ENCODE measurements around the gene RTL10. TPM values are rescaled to one million over a fixed set of nuclear protein-coding genes. Genes with fewer than 3 reads are reported as not detected.
A peak's percentile ranks its signal among the peaks of the same experiment; 100 is the strongest.

The RTL10 gene
- polyA plus RNA-seq, 2 donors = 8.1 to 13.8 TPM

- peak overlapping the region in 1 of 2 donors; percentile 13 for H3K27ac ChIP-seq (ENCODE audit: low read depth in 2 of 2, low read length in 1 of 2)
- WGBS, 2 donors = 70 to 71% methylated on average over 20 of the region's 20 CpGs
- peaks cover 0 to 13% of the 10 kb centered on the region in 2 donors for H3K36me3 ChIP-seq (ENCODE audit: control insufficient read depth in 2 of 2, insufficient read depth in 2 of 2, low read length in 1 of 2)
- H3K4me3 ChIP-seq (ENCODE audit: low read depth in 1 of 2, low read length in 2 of 2) = no peak overlapping the region
- no peaks in the 10 kb centered on the region for H3K9me3 ChIP-seq (ENCODE audit: control insufficient read depth in 2 of 2, insufficient read depth in 1 of 2, low read depth in 1 of 2, low read length in 1 of 2)
- no peaks in the 10 kb centered on the region for H3K27me3 ChIP-seq (ENCODE audit: control insufficient read depth in 1 of 2, insufficient read depth in 2 of 2, low read length in 2 of 2)
- H3K4me1 ChIP-seq (ENCODE audit: control insufficient read depth in 2 of 2, insufficient read depth in 2 of 2, low read length in 1 of 2) = peaks cover 8 to 27% of the 10 kb centered on the region in 2 donors
Measured at GRCh38 chr22:19890502-19891316, 36.0 kb upstream of the RTL10 start.

GRCh38 chr22:19889951-19890350 lies 35.3 kb upstream of the RTL10 start:
- no peak overlapping the region for H3K4me3 ChIP-seq (ENCODE audit: low read depth in 1 of 2, low read length in 2 of 2)
- H3K9me3 ChIP-seq (ENCODE audit: control insufficient read depth in 2 of 2, insufficient read depth in 1 of 2, low read depth in 1 of 2, low read length in 1 of 2) = no peaks in the 10 kb centered on the region
- H3K27ac ChIP-seq (ENCODE audit: low read depth in 2 of 2, low read length in 1 of 2) = no peak overlapping the region
- WGBS, 2 donors = 82 to 90% methylated on average over 9 of the region's 9 CpGs
- H3K27me3 ChIP-seq (ENCODE audit: control insufficient read depth in 1 of 2, insufficient read depth in 2 of 2, low read length in 2 of 2) = no peaks in the 10 kb centered on the region
- peaks cover 0 to 9% of the 10 kb centered on the region in 2 donors for H3K36me3 ChIP-seq (ENCODE audit: control insufficient read depth in 2 of 2, insufficient read depth in 2 of 2, low read length in 1 of 2)
- peaks cover 8 to 27% of the 10 kb centered on the region in 2 donors for H3K4me1 ChIP-seq (ENCODE audit: control insufficient read depth in 2 of 2, insufficient read depth in 2 of 2, low read length in 1 of 2)

GRCh38 chr22:19888131-19888746 lies 33.6 kb upstream of the RTL10 start:
- Histone ChIP-seq H3K27ac (ENCODE audit: low read depth in 2 of 2, low read length in 1 of 2) (no peak overlapping the region), H3K9me3 (ENCODE audit: control insufficient read depth in 2 of 2, insufficient read depth in 1 of 2, low read depth in 1 of 2, low read length in 1 of 2) (no peaks in the 10 kb centered on the region), H3K27me3 (ENCODE audit: control insufficient read depth in 1 of 2, insufficient read depth in 2 of 2, low read length in 2 of 2) (no peaks in the 10 kb centered on the region), H3K36me3 (ENCODE audit: control insufficient read depth in 2 of 2, insufficient read depth in 2 of 2, low read length in 1 of 2) (peaks cover 0 to 3% of the 10 kb centered on the region in 2 donors), H3K4me3 (ENCODE audit: low read depth in 1 of 2, low read length in 2 of 2) (no peak overlapping the region), H3K4me1 (ENCODE audit: control insufficient read depth in 2 of 2, insufficient read depth in 2 of 2, low read length in 1 of 2) (peaks cover 8 to 27% of the 10 kb centered on the region in 2 donors)
- WGBS, 2 donors = 58 to 67% methylated on average over 17 of the region's 17 CpGs

GRCh38 chr22:19887256-19887985 lies 32.7 kb upstream of the RTL10 start:
- Histone ChIP-seq H3K36me3 (ENCODE audit: control insufficient read depth in 2 of 2, insufficient read depth in 2 of 2, low read length in 1 of 2) (peaks cover 0 to 2% of the 10 kb centered on the region in 2 donors), H3K9me3 (ENCODE audit: control insufficient read depth in 2 of 2, insufficient read depth in 1 of 2, low read depth in 1 of 2, low read length in 1 of 2) (no peaks in the 10 kb centered on the region), H3K27ac (ENCODE audit: low read depth in 2 of 2, low read length in 1 of 2) (peak overlapping the region in 1 of 2 donors; percentile 4)

GRCh38 chr22:19886605-19887255 lies 32.1 kb upstream of the RTL10 start:
- Histone ChIP-seq H3K27ac (ENCODE audit: low read depth in 2 of 2, low read length in 1 of 2) (no peak overlapping the region), H3K9me3 (ENCODE audit: control insufficient read depth in 2 of 2, insufficient read depth in 1 of 2, low read depth in 1 of 2, low read length in 1 of 2) (no peaks in the 10 kb centered on the region), H3K27me3 (ENCODE audit: control insufficient read depth in 1 of 2, insufficient read depth in 2 of 2, low read length in 2 of 2) (no peaks in the 10 kb centered on the region), H3K4me3 (ENCODE audit: low read depth in 1 of 2, low read length in 2 of 2) (no peak overlapping the region), H3K4me1 (ENCODE audit: control insufficient read depth in 2 of 2, insufficient read depth in 2 of 2, low read length in 1 of 2) (peaks cover under 1 to 22% of the 10 kb centered on the region in 2 donors), H3K36me3 (ENCODE audit: control insufficient read depth in 2 of 2, insufficient read depth in 2 of 2, low read length in 1 of 2) (peaks cover 0 to 2% of the 10 kb centered on the region in 2 donors)
- WGBS, 2 donors = 61 to 68% methylated on average over 12 of the region's 12 CpGs

More at GRCh38 chr22:19887256-19887985, 32.7 kb upstream of the RTL10 start:
- 84 to 88% methylated on average over 16 of the region's 16 CpGs for WGBS, 2 donors
- H3K4me3 ChIP-seq (ENCODE audit: low read depth in 1 of 2, low read length in 2 of 2) = no peak overlapping the region
- H3K4me1 ChIP-seq (ENCODE audit: control insufficient read depth in 2 of 2, insufficient read depth in 2 of 2, low read length in 1 of 2) = peaks cover 7 to 26% of the 10 kb centered on the region in 2 donors
- H3K27me3 ChIP-seq (ENCODE audit: control insufficient read depth in 1 of 2, insufficient read depth in 2 of 2, low read length in 2 of 2) = no peaks in the 10 kb centered on the region

- Histone ChIP-seq H3K4me1 (ENCODE audit: control insufficient read depth in 2 of 2, insufficient read depth in 2 of 2, low read length in 1 of 2) (peaks cover 0 to 21% of the 10 kb centered on the region in 2 donors), H3K36me3 (ENCODE audit: control insufficient read depth in 2 of 2, insufficient read depth in 2 of 2, low read length in 1 of 2) (peaks cover 0 to 2% of the 10 kb centered on the region in 2 donors), H3K4me3 (ENCODE audit: low read depth in 1 of 2, low read length in 2 of 2) (no peak overlapping the region), H3K27me3 (ENCODE audit: control insufficient read depth in 1 of 2, insufficient read depth in 2 of 2, low read length in 2 of 2) (no peaks in the 10 kb centered on the region), H3K27ac (ENCODE audit: low read depth in 2 of 2, low read length in 1 of 2) (no peak overlapping the region), H3K9me3 (ENCODE audit: control insufficient read depth in 2 of 2, insufficient read depth in 1 of 2, low read depth in 1 of 2, low read length in 1 of 2) (no peaks in the 10 kb centered on the region)
- WGBS, 2 donors = 81 to 84% methylated on average over 15 of the region's 15 CpGs
Measured at GRCh38 chr22:19885841-19886592, 31.3 kb upstream of the RTL10 start.

- no peaks in the 10 kb centered on the region for H3K9me3 ChIP-seq (ENCODE audit: control insufficient read depth in 2 of 2, insufficient read depth in 1 of 2, low read depth in 1 of 2, low read length in 1 of 2)
- H3K27ac ChIP-seq (ENCODE audit: low read depth in 2 of 2, low read length in 1 of 2) = no peak overlapping the region
- peaks cover 0 to 2% of the 10 kb centered on the region in 2 donors for H3K36me3 ChIP-seq (ENCODE audit: control insufficient read depth in 2 of 2, insufficient read depth in 2 of 2, low read length in 1 of 2)
- WGBS, 2 donors = 85 to 89% methylated on average over 25 to 26 of the region's 26 CpGs
- H3K4me3 ChIP-seq (ENCODE audit: low read depth in 1 of 2, low read length in 2 of 2) = no peak overlapping the region
- H3K4me1 ChIP-seq (ENCODE audit: control insufficient read depth in 2 of 2, insufficient read depth in 2 of 2, low read length in 1 of 2) = peaks cover 4 to 22% of the 10 kb centered on the region in 2 donors
- H3K27me3 ChIP-seq (ENCODE audit: control insufficient read depth in 1 of 2, insufficient read depth in 2 of 2, low read length in 2 of 2) = no peaks in the 10 kb centered on the region
Measured at GRCh38 chr22:19884954-19885751, 30.5 kb upstream of the RTL10 start.

GRCh38 chr22:19884161-19884953 lies 29.7 kb upstream of the RTL10 start:
- H3K4me1 ChIP-seq (ENCODE audit: control insufficient read depth in 2 of 2, insufficient read depth in 2 of 2, low read length in 1 of 2) = peaks cover 4 to 22% of the 10 kb centered on the region in 2 donors
- H3K4me3 ChIP-seq (ENCODE audit: low read depth in 1 of 2, low read length in 2 of 2) = no peak overlapping the region
- peaks cover 0 to 2% of the 10 kb centered on the region in 2 donors for H3K36me3 ChIP-seq (ENCODE audit: control insufficient read depth in 2 of 2, insufficient read depth in 2 of 2, low read length in 1 of 2)
- no peaks in the 10 kb centered on the region for H3K27me3 ChIP-seq (ENCODE audit: control insufficient read depth in 1 of 2, insufficient read depth in 2 of 2, low read length in 2 of 2)
- WGBS, 2 donors = 83 to 84% methylated on average over 15 of the region's 15 CpGs
- no peak overlapping the region for H3K27ac ChIP-seq (ENCODE audit: low read depth in 2 of 2, low read length in 1 of 2)
- no peaks in the 10 kb centered on the region for H3K9me3 ChIP-seq (ENCODE audit: control insufficient read depth in 2 of 2, insufficient read depth in 1 of 2, low read depth in 1 of 2, low read length in 1 of 2)

All from esophagus (tissue), 2 donors.